Measurements from ENCODE around the gene TOP3A. TPM values are rescaled to one million over a fixed set of nuclear protein-coding genes. Genes with fewer than 3 reads are reported as not detected.

TOP3A gene
- total and polyA plus RNA-seq, 11 donors: 9.4 to 26.1 (median 12.8) TPM

DNA sequence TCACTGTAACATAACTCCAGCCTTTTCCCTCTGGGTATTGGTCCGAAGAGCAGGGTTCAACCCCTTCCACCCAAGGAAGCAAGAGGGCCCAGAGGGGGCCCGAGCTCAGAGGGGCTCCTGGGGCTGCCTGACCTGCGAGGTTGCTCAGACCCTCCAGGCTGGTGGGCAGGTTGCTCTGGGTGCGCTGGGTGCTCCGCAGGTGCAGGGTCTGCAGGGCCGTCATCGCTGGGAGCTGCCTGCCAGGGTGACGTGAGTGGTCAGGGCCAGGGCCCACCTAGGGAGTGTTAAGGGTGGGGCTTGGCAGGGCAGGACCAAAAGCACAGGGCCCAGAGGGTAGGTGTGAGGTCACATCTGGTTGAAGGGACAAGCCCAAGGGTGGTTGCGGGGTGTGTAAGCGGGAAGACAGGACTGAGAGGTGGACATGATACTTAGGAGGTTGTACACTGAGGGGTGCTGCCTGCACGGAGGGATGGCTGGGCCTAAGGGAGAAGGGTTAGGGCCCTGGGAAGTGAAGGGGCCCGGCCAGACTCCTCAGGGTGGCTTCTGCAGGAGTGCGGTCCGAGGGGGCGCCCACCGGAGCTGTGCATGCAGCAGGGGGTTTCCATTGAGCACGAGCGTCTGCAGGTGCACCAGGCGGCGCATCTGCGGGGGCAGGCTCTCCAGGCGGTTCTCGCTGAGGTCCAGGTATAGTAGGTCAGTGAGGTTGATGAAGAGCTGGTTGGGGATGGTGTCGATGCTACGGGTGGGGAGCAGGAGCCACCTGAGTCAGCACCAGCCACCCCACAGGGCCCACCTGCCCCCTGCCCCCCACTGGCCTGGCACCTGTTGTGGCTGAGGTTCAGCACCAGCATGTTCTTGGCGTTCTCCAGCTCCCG is 60.6 kb downstream of the TOP3A start:
- H3K27me3 ChIP-seq: no peaks in the 10 kb centered on the region
- no peak for TF ChIP-seq POLR2A (IDR thresholded peaks at IDR 0.05)
- TF ChIP-seq, protein P1, sequence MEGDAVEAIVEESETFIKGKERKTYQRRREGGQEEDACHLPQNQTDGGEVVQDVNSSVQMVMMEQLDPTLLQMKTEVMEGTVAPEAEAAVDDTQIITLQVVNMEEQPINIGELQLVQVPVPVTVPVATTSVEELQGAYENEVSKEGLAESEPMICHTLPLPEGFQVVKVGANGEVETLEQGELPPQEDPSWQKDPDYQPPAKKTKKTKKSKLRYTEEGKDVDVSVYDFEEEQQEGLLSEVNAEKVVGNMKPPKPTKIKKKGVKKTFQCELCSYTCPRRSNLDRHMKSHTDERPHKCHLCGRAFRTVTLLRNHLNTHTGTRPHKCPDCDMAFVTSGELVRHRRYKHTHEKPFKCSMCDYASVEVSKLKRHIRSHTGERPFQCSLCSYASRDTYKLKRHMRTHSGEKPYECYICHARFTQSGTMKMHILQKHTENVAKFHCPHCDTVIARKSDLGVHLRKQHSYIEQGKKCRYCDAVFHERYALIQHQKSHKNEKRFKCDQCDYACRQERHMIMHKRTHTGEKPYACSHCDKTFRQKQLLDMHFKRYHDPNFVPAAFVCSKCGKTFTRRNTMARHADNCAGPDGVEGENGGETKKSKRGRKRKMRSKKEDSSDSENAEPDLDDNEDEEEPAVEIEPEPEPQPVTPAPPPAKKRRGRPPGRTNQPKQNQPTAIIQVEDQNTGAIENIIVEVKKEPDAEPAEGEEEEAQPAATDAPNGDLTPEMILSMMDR (IDR thresholded peaks at IDR 0.05): no peak
- H3K4me3 ChIP-seq: no peak overlapping the region
- intact Hi-C loops (cut with DNase I): loop anchor here in 2 of 10 donors (5.0 to 10.0 kb wide), 2 partner anchors 58 to 61 kb away; partner anchors contain the start of genes TOP3A (in 2 of the 2) and SMCR8 (in 1 of the 2)
- H3K9me3 ChIP-seq: no peaks in the 10 kb centered on the region
- H3K36me3 ChIP-seq: peaks cover 5 to 76% (median 72%) of the 10 kb centered on the region in 9 donors
- DNase-seq (no peak), ATAC-seq (no peak)
- no peak overlapping the region for H3K27ac ChIP-seq
- WGBS, 4 donors: 88 to 95% (median 92%) methylated on average over 22 to 27 of the region's 27 CpGs
- peaks cover 6 to 27% (median 23%) of the 10 kb centered on the region in 12 donors for H3K4me1 ChIP-seq

DNA sequence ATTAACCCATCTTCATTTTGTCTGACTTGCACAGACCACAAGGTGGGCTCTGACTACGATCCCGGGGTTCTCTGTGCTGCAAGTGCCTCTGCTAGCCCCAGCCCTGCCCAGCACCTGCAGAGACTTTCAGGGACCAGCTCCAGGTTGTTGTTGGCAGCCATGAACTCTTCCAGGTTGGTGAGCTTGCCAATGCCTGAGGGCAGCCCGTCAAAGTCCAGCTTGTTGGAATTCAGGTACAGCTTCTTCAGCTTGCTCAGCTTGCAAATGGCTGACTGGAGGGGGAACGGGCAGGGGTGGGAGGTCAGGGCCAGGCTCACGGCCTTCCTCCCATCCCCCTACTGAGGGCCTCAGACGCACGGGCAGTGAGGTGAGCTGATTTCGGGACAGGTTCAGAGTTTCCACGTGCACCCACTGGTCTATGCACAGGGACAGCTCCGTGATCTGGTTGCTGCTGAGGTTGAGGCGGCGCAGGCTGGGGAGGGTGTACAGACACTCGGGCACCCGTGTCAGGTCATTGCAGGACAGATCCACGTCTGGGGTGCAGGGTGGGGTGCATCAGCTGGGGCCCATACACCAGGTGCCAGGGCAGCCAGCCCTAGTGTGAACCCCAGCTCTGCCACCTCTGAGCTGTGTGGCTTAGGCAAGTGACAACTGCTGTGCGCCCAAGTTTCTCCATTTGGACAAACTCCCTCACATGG is 61.5 kb downstream of the TOP3A start:
- H3K36me3 ChIP-seq: peaks cover 5 to 85% (median 81%) of the 10 kb centered on the region in 9 donors

DNA sequence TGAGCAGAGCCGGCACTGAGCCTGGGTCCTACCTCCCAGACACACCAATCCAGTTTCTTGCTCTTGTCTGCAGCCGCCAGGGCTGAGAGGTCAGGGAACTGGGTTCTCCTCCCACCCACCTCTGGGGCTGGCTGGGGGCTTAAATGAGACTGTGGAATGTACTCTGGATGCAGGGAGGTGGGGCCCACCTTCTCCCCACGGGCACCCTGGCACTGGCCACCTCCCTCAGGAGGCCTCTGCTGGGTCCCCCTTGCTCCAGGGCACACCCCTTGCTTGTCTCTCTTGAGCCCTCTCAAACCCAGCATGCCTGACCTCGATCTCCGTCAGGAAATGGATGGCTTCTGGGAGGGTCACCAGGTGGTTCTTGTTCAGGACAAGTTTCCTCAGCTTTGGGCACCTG is 62.6 kb downstream of the TOP3A start:
- intact Hi-C loops (cut with DNase I): loop anchor here in 2 of 10 donors (5.0 to 10.0 kb wide), 2 partner anchors 60 to 63 kb away; partner anchors contain the start of genes TOP3A (in 2 of the 2) and SMCR8 (in 1 of the 2)
- WGBS, 4 donors: 83 to 88% (median 87%) methylated on average over 2 to 5 of the region's 5 CpGs
- Histone ChIP-seq H3K9me3 (no peaks in the 10 kb centered on the region), H3K36me3 (peaks cover 5 to 96% (median 92%) of the 10 kb centered on the region in 9 donors), H3K4me1 (peaks cover 3 to 35% (median 32%) of the 10 kb centered on the region in 12 donors), H3K27me3 (no peaks in the 10 kb centered on the region), H3K4me3 (no peak overlapping the region), H3K27ac (no peak overlapping the region)
- ATAC-seq (no peak), DNase-seq (no peak)
- TF ChIP-seq, protein P1 (IDR thresholded peaks at IDR 0.05): no peak
- no peak for TF ChIP-seq POLR2A (IDR thresholded peaks at IDR 0.05)

More for the DNA sequence above, 61.5 kb downstream of the TOP3A start:
- WGBS, 4 donors: 85 to 93% (median 90%) methylated on average over 2 to 16 of the region's 16 CpGs
- H3K27ac ChIP-seq: no peak overlapping the region
- TF ChIP-seq, protein P1 (IDR thresholded peaks at IDR 0.05): no peak
- no peak for TF ChIP-seq POLR2A (IDR thresholded peaks at IDR 0.05)
- DNase-seq (no peak), ATAC-seq (no peak)
- intact Hi-C loops (cut with DNase I): loop anchor here in 2 of 10 donors (5.0 to 10.0 kb wide), 2 partner anchors 59 to 61 kb away; partner anchors contain the start of genes TOP3A (in 2 of the 2) and SMCR8 (in 1 of the 2)
- no peaks in the 10 kb centered on the region for H3K9me3 ChIP-seq
- H3K4me3 ChIP-seq: no peak overlapping the region
- H3K27me3 ChIP-seq: no peaks in the 10 kb centered on the region
- peaks cover 6 to 29% (median 26%) of the 10 kb centered on the region in 12 donors for H3K4me1 ChIP-seq
